GM19397 (cell line): ENCODE data around the gene RTN1.

ENCODE experiments used
- ATAC-seq: cut with Tn5 transposase; IDR thresholded peaks from one replicate; pipeline ENCODE4 v1.9.1; 2021; ENCODE audit warnings: mild to moderate bottlenecking, moderate library complexity; ENCODE audit not compliant: unreplicated experiment

Gene RTN1

DNA sequence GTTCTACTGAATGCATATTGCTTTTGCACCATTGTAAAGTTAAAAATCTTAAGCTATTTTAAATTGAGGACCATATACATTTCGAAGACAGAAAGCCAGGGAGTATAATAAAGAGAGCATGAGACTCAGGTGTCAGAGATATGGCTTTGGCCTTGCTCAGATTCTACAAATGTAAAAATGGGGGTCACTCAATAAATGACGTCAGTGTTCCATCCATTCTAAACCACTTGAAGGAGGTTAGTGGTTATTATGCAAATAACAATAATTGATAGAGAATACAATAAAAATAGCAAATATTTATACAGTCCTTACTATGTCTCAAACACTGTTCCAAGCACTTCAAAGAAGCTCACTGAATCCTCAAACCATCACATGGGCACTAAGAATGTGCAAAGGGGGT, 20.1 kb downstream of the RTN1 start:
- no peak for ATAC-seq

DNA sequence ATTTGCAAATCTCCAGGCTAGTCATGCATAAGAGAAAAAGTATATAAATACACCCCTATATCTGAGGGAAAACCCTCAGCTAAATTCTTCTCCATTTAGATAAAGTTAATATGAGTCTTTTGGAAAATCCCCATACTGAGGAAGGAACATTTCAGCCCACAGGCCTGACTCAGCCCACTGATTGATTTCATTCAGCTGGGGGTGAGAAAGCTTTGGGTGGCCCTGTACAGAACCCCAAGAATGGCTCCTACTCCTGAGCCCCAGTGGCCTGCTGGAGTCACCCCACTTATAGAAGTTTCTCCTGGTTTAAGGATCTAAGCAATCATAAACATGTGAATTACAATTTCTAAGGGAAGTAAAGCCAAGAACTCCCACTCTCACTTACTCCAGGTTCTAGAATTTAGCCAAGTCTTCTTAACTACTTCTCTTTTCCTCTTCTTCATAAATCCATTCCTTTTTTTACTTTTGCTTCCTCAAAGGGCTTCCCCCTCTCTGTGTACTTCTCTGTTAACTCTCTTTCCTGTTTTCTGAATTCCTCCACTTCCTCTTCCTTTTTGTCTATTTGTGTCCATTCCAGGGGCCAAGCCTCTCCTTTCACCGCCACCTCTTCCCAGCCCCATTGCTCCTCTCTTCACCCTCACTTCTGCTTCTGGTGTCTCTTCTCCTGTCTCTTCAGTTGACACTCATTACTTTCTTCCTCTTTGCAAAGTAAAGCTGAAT, 21.0 kb downstream of the RTN1 start:
- ATAC-seq, result no peak

DNA sequence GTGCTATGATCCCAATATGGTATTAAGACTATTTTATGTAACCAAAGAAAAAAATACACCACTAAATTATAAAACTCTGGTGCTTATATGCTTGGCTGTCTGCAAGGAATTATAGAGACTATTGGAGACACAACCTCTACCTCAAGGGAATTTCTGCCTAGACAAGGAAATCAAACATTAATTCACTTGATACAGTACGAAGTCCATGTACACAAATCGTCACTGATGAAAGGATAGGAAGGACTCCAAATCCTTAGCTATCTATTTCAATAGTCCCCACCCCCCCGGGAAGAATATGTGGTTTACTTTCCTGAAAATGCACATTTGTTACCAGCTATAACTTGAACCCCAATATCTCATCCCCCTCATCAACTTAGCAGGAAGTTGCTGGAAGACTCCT, 21.9 kb downstream of the RTN1 start:
- ATAC-seq, result no peak

GRCh38 chr14:59847711-59848110, 22.9 kb downstream of the RTN1 start:
- no peak for ATAC-seq

- ATAC-seq, result no peak
Observed at GRCh38 chr14:59846595-59846994, 24.0 kb downstream of the RTN1 start.

DNA sequence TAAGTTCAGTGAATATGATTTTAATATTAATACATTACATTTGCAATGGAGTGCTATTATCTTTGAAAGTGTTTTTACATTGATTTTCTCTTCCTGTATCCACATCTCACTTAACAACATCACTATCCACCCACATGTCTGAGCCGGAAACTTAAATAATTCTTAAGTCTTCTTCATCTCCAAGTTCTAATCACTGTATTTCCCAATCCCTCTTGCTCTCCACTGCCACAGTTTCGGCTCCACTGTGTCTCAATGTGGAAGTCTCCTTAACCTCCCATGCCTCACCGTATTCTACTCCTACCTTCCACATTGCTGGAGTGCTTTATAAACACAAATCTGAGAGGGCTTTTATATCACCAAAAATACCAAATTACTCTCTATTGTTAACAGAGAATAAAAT, 25.3 kb downstream of the RTN1 start:
- no peak for ATAC-seq

DNA sequence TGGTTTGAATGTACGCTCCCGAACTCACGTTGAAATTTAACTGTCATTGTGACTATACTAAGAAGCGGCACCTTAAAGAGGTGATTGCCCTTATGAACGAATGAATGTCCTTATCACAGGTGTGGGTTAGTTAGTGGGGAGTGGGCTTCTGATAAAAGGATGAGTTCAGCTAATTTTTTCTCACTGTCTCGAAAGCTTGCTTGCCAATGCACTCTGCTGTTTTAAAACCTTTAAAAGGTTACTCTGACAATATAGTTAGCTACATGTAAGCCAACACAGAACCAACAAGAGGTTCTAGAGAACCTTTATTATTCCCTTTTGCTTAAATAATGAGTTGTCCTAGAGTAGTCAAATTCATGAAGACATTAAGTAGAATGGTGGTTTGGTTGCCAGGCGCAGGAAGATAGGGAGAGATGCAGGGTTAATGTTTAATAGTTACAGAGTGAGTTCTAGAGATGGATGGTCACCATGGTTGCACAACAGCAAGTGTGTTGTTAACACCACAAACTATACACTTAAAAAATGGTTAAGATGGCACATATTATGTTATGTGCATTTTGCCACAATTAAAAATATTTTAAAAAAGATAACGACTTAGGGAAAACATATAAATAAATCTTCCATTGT, 26.3 kb downstream of the RTN1 start:
- ATAC-seq, result no peak

- no peak for ATAC-seq
Observed at GRCh38 chr14:59836116-59836515, 34.5 kb downstream of the RTN1 start.

DNA sequence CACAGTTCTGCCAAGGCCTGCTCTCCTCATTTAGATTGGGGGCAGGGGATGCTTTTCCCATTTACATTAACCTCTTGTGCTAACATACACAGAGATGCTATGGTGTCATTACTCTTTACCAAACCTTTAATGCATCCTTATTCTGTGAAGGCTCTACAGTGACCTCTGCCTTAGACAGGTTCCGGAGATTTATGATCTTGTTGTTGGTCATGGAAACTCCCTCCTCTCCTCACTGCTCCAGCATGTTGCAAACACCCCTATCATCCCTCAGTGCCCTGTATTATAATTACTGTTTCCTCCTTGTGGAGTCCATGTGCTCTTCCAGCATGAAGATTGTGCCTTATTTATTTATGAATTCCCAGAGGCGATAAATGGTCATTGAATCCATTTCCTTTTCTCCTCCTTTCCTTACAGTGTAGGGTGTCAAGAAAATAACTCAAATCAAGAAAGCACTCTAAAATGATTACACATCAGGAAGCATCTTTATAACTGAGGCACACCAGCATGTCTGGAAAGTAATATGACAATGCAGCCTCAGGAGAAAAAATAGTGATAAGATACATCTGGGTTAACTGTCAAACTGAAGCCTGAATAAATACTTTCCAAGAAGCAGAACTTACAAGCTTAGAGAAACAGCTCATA, 37.8 kb downstream of the RTN1 start:
- no peak for ATAC-seq

GRCh38 chr14:59831121-59831730, 39.4 kb downstream of the RTN1 start:
- no peak for ATAC-seq

DNA sequence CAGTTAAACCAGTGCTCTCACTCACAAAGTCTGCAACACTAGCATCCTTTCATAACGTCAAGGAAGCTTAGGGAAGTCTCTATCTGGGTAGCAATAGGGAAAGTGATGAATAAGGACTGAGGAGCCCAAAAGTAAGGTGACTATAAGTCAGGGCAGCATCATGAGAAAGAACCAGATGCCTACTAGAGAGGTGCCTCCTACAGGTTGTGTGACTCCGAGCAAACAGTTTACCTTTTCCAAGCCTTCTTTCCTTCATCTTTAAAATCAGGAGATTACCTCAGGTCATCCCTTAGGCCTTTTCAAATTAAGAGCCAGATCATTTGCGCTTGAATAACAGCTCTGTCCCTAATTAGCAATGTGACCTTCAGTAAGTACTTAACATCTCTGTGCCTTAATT, 40.2 kb downstream of the RTN1 start:
- ATAC-seq, result no peak

GRCh38 chr14:59829469-59830337, 40.9 kb downstream of the RTN1 start:
- no peak for ATAC-seq

DNA sequence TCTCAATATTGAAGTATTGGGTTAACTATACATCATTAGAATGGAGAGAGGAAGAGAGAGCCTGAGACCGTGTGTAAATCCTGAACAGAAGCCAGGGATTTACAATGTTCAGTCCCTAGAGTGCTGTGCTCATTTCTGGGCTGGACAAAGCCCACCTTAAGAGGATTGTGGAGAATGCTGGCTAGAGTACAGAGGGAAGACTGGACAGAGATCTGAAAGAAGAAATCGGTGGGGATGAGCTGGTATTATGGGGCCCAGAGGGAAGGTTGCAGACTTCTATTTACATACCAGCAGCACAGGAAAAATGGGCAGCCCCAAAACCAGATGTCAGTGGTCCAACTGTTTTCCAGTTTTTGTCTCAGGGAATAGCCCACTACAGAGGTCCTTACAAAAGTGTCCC, 42.3 kb downstream of the RTN1 start:
- no peak for ATAC-seq

GRCh38 chr14:59827401-59827800, 43.2 kb downstream of the RTN1 start:
- no peak for ATAC-seq

- no peak for ATAC-seq
Observed at GRCh38 chr14:59826150-59826549, 44.4 kb downstream of the RTN1 start.

GRCh38 chr14:59823179-59823578, 47.4 kb downstream of the RTN1 start:
- ATAC-seq, result no peak

GRCh38 chr14:59819446-59820088, 51.0 kb downstream of the RTN1 start:
- no peak for ATAC-seq

DNA sequence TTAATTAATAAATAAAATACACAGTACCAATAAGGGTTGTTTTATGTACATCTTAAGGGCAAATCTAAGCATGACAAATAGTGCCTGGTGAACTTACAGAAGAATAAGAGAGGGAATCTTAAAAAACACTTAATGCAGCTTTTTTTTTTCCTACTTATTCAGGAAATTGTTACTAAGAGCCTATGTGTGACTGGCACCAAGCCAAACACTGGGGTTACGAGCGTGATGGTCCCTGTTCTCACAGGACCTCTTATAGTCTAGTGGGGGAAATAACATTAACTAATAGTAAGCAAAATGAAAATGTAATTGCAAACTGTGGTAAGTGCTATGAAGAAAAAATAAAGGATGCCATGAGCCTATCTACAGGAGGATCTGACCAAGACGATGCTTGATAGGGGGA, 53.6 kb downstream of the RTN1 start:
- ATAC-seq, result no peak

- ATAC-seq, result no peak
Observed at GRCh38 chr14:59814988-59815387, 55.6 kb downstream of the RTN1 start.

DNA sequence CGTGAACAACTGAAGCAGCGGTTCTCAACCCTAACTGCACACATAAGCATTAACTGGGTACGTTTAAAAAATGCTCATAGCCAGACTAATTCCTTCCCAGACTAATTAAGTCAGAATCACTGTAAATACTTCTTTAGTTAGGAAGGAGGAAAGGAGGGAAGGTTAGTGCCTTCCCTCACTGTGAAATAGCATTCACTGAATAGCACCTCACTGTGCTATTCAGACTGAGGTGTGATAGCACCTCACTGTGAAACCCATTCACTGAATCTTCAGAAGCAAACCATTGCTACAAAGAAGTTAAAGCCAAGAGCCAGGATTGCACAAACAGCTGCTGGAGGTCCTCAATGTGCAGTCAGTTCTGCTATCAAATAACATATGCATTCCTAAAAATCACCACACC, 58.8 kb downstream of the RTN1 start:
- ATAC-seq, result no peak

DNA sequence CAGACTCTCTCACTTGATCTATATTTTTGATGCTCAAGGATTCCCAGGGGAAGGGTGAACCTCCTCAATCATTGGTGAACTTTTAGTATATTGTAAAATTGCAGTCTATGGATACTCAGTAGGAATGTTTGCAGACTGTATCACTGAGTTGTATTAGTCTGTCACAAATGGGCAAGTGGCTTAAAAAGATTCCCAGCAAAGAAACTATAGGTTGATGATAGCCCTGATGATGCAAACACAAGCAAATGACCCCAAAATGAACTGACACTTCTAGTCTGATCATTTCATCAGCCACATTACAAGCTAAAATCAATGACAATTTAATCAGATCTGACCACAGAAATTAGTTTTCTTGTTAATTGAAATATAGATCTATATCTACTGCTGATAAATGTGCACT, 59.5 kb downstream of the RTN1 start:
- ATAC-seq, result no peak
